Neural progenitor cell (in vitro differentiated cells): Measurements from ENCODE around the gene POR. TPM values are rescaled to one million over a fixed set of nuclear protein-coding genes. Genes with fewer than 3 reads are reported as not detected.

ENCODE experiments used
- DNase-seq: peaks from one replicate; pipeline ENCODE4 v3.0.0-alpha.2; 2016; ENCODE audit warnings: low spot score
- H2AFZ ChIP-seq: fragments of 200-600 bp; sonication (generic); replicated peaks from 2 replicates; pipeline ENCODE4 v1.6.1; 2016; ENCODE audit warnings: antibody characterized with exemption
- H3F3A ChIP-seq: fragments of 200-600 bp; sonication (generic); 2 replicates; pipeline ENCODE4 v1.6.1; 2016; ENCODE audit warnings: antibody characterized with exemption, low read depth
- H3K27ac ChIP-seq: fragments of 200-600 bp; sonication (generic); 2 replicates; pipeline ENCODE4 v1.5.1; 2016; ENCODE audit warnings: mild to moderate bottlenecking
- H3K27me3 ChIP-seq: fragments of 200-600 bp; sonication (generic); 2 replicates; pipeline ENCODE4 v1.6.1; 2016; ENCODE audit warnings: mild to moderate bottlenecking, moderate library complexity
- H3K36me3 ChIP-seq: fragments of 200-600 bp; sonication (generic); 2 replicates; pipeline ENCODE4 v1.5.1; 2016
- H3K4me1 ChIP-seq: fragments of 200-600 bp; sonication (generic); 2 replicates; pipeline ENCODE4 v1.6.1; 2016; ENCODE audit warnings: mixed run types
- H3K4me2 ChIP-seq: fragments of 200-600 bp; sonication (generic); 2 replicates; pipeline ENCODE4 v1.6.1; 2016
- H3K4me3 ChIP-seq: fragments of 200-600 bp; sonication (generic); 2 replicates; pipeline ENCODE4 v1.5.1; 2016
- H3K79me2 ChIP-seq: fragments of 200-600 bp; sonication (generic); 2 replicates; pipeline ENCODE4 v1.6.1; 2016; ENCODE audit warnings: low read depth
- H3K9ac ChIP-seq: fragments of 200-600 bp; sonication (generic); 2 replicates; pipeline ENCODE4 v1.6.1; 2016
- H3K9me3 ChIP-seq: fragments of 200-600 bp; sonication (generic); 2 replicates; pipeline ENCODE4 v1.5.1; 2016; ENCODE audit warnings: low read depth
- H4K20me1 ChIP-seq: fragments of 200-600 bp; sonication (generic); 2 replicates; pipeline ENCODE4 v1.6.1; 2016; ENCODE audit warnings: low read depth
- H3K27ac Mint-ChIP-seq: 3 replicates; pipeline ENCODE4 v1.8.0; 2021; ENCODE audit warnings: mixed read lengths
- H3K27me3 Mint-ChIP-seq: 2 replicates; pipeline ENCODE4 v1.8.0; 2022; ENCODE audit warnings: low read depth, mild to moderate bottlenecking, inconsistent platforms, moderate library complexity, mixed read lengths; ENCODE audit not compliant: insufficient read depth
- H3K36me3 Mint-ChIP-seq: 3 replicates; pipeline ENCODE4 v1.8.0; 2021; ENCODE audit warnings: mixed read lengths
- H3K4me1 Mint-ChIP-seq: 3 replicates; pipeline ENCODE4 v1.8.0; 2021; ENCODE audit warnings: mixed read lengths
- H3K4me3 Mint-ChIP-seq: 3 replicates; pipeline ENCODE4 v1.8.0; 2021; ENCODE audit warnings: mild to moderate bottlenecking, moderate library complexity, mixed read lengths
- H3K9me3 Mint-ChIP-seq: 3 replicates; pipeline ENCODE4 v1.8.0; 2020; ENCODE audit warnings: mixed read lengths
- EZH2 ChIP-seq: fragments of 200-600 bp; sonication (generic); IDR thresholded peaks from 2 replicates; pipeline ENCODE4 v1.6.1; 2017; ENCODE audit warnings: antibody characterized with exemption, mild to moderate bottlenecking, moderate library complexity
- EZH2phosphoT487 ChIP-seq: fragments of 200-600 bp; sonication (generic); IDR thresholded peaks from 2 replicates; pipeline ENCODE4 v1.6.1; 2017; ENCODE audit warnings: antibody characterized with exemption
- total RNA-seq: library from RNA; depleted of rRNA; stranded (reverse); fragments of >200 nt; gene quantifications from 2 replicates; pipeline ENCODE4 v1.2.3, GENCODE V29; 2015; ENCODE audit warnings: low replicate concordance
- TF ChIP-seq, protein P1 (sequence below): fragments of 200-600 bp; sonication (generic); IDR thresholded peaks from 2 replicates; pipeline ENCODE4 v1.5.1; 2017; ENCODE audit warnings: antibody characterized with exemption, mild to moderate bottlenecking

The POR gene
- total RNA-seq, 1 donor from 2014 or later = 38.6 TPM

DNA sequence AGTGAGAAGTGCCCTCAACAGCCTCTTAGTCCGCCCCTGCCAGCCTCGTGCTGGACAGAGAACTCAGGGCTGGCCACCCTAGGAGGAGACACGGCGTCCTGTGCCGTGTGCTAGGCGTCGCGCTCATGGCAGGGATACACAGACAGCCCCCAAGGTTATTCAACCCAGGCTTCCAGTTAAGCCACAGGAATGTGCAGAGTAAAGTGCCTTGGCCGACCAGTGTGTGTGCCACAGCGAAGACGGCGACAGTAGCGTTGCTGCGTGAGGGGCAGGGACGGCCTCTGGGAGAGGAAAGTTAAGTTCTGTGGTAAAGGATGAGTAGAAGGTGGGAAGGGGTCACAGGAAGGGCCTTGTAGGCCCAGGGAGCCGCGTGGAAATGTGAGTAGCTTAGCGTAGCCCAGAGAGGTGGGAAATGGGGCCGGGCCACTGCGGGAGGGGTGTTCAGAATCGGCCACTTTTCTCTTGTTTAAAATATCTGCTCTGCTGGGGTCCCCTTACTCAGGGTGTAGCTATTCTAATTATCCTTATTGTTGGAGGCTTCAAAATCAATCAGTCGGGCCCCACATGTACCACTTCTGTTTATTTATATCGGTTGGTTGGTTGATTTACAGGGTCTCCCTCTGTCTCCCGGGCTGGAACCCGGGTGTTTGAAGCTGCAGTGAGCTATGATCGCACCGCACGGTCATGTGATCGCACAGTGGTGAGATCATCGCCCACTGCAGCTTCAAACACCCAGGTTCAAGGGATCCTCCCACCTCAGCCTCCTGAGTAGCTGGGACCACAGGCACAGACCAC, 54.9 kb downstream of the POR start:
- H3K4me3 Mint-ChIP-seq = peak overlapping the region; percentile 70
- H3K9ac ChIP-seq = no peak overlapping the region
- peaks cover 29% of the 10 kb centered on the region for H3K36me3 Mint-ChIP-seq
- H3K4me3 ChIP-seq = no peak overlapping the region
- TF ChIP-seq EZH2phosphoT487 (no peak), EZH2 (no peak)
- TF ChIP-seq, protein P1, sequence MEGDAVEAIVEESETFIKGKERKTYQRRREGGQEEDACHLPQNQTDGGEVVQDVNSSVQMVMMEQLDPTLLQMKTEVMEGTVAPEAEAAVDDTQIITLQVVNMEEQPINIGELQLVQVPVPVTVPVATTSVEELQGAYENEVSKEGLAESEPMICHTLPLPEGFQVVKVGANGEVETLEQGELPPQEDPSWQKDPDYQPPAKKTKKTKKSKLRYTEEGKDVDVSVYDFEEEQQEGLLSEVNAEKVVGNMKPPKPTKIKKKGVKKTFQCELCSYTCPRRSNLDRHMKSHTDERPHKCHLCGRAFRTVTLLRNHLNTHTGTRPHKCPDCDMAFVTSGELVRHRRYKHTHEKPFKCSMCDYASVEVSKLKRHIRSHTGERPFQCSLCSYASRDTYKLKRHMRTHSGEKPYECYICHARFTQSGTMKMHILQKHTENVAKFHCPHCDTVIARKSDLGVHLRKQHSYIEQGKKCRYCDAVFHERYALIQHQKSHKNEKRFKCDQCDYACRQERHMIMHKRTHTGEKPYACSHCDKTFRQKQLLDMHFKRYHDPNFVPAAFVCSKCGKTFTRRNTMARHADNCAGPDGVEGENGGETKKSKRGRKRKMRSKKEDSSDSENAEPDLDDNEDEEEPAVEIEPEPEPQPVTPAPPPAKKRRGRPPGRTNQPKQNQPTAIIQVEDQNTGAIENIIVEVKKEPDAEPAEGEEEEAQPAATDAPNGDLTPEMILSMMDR = no peak
- H3K9me3 Mint-ChIP-seq = no peaks in the 10 kb centered on the region
- H3F3A ChIP-seq = peaks cover 8% of the 10 kb centered on the region
- no peak for DNase-seq
- no peak overlapping the region for H2AFZ ChIP-seq
- H3K4me1 Mint-ChIP-seq = peaks cover 68% of the 10 kb centered on the region
- H4K20me1 ChIP-seq = peaks cover 7% of the 10 kb centered on the region
- peaks cover 27% of the 10 kb centered on the region for H3K4me1 ChIP-seq
- H3K27ac ChIP-seq = no peak overlapping the region
- no peaks in the 10 kb centered on the region for H3K27me3 ChIP-seq
- no peaks in the 10 kb centered on the region for H3K79me2 ChIP-seq
- H3K4me2 ChIP-seq = no peak overlapping the region
- H3K27ac Mint-ChIP-seq = peak overlapping the region; percentile 98
- H3K36me3 ChIP-seq = no peaks in the 10 kb centered on the region
- no peaks in the 10 kb centered on the region for H3K9me3 ChIP-seq
- H3K27me3 Mint-ChIP-seq = peaks cover 5% of the 10 kb centered on the region

DNA sequence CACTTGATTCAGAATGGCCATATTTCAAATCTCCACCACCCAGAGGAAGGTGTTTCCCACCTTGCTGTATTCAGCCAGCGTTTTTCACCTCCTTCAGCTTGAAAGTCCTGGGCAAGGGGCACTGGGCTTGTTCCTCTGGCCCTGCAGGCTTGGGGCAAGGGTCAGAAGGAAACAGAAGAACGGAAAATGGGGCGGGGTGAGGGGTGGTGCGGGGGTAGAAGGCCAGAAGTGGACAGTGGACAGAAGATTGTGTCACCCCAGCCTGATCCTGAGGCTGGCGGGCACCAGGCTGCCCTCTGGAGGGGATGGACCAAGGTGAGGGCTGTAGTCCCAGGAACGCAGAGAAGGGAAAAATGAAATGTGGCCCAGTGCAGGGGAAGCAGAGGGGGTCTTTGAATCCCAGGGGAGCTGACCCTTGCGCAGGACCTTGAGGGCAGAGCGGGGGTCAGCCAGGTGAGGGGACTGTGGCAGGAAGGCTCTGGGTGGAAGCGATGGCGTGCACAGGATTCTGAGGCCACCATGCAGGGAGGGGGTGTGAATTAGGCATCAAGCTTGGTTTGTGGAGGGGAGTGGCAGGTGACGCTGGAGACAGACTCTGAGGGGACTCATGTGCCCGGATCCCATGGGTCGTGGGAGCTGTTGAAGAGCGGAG, 56.5 kb downstream of the POR start:
- Mint-ChIP-seq H3K36me3 (peaks cover 28% of the 10 kb centered on the region), H3K27ac (peak overlapping the region; percentile 84), H3K9me3 (no peaks in the 10 kb centered on the region), H3K4me3 (peak overlapping the region; percentile 43), H3K27me3 (peaks cover 5% of the 10 kb centered on the region), H3K4me1 (peaks cover 53% of the 10 kb centered on the region)
- no peak overlapping the region for H2AFZ ChIP-seq
- H3K27me3 ChIP-seq = no peaks in the 10 kb centered on the region
- no peaks in the 10 kb centered on the region for H3K9me3 ChIP-seq
- H3F3A ChIP-seq = peaks cover 8% of the 10 kb centered on the region
- H3K4me3 ChIP-seq = no peak overlapping the region
- DNase-seq = no peak
- no peak overlapping the region for H3K4me2 ChIP-seq
- H3K79me2 ChIP-seq = no peaks in the 10 kb centered on the region
- H3K9ac ChIP-seq = no peak overlapping the region
- no peak for TF ChIP-seq EZH2
- no peak for TF ChIP-seq EZH2phosphoT487
- TF ChIP-seq, protein P1 = no peak
- H3K27ac ChIP-seq = peak overlapping the region; percentile 13
- peaks cover 20% of the 10 kb centered on the region for H3K4me1 ChIP-seq
- H4K20me1 ChIP-seq = peaks cover 7% of the 10 kb centered on the region
- H3K36me3 ChIP-seq = no peaks in the 10 kb centered on the region

DNA sequence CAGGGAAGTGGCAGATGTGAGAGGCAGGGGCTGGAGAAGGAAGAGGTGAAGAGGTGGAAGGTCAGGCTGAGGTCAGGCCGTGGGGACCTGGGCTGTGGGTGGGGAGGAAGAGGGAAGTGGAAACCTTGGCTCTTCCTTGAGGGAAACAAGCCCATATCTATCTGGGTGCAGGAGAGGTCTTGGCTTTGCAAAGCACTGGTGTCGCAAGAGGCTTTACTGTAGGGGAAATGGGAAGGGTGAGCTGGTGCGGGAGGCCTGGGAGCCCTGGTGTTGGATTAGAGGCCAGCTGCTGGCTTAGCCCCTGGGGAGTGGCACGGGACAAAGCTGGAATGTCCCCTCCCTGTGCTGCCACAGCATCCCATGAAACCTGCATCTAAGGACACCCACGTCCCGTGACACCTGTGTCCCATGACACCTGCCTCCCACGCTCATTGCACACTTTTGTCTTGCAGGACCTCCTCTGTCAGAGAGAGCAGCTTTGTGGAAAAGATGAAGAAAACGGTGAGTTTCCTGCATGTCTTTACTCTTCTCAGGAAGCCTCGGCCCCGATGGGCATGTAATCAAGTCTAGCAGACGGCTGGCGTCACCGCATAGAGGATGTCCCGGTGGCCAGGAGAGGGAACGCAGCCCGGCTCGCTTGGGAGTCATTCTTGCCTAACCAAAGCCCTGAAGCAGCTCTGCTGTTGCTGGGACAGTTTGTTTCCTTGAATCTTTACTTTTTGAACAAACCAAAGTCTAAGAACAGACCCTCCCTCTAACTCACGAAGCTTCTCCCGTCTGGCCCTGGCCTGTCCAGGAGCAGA, 57.2 kb downstream of the POR start:
- Mint-ChIP-seq H3K36me3 (peaks cover 28% of the 10 kb centered on the region), H3K27ac (peak overlapping the region; percentile 84), H3K27me3 (peaks cover 5% of the 10 kb centered on the region), H3K4me1 (peaks cover 46% of the 10 kb centered on the region), H3K4me3 (peak overlapping the region; percentile 43), H3K9me3 (no peaks in the 10 kb centered on the region)
- Histone ChIP-seq H3K4me1 (peaks cover 18% of the 10 kb centered on the region), H4K20me1 (peaks cover 7% of the 10 kb centered on the region), H2AFZ (no peak overlapping the region), H3K27ac (peak overlapping the region; percentile 13), H3K9me3 (no peaks in the 10 kb centered on the region), H3K36me3 (no peaks in the 10 kb centered on the region), H3K27me3 (no peaks in the 10 kb centered on the region), H3K4me2 (no peak overlapping the region), H3F3A (peaks cover 8% of the 10 kb centered on the region), H3K9ac (no peak overlapping the region), H3K4me3 (no peak overlapping the region), H3K79me2 (no peaks in the 10 kb centered on the region)
- TF ChIP-seq EZH2phosphoT487 = no peak
- TF ChIP-seq, protein P1 = peak; percentile 37
- no peak for TF ChIP-seq EZH2
- peak; percentile 51 for DNase-seq
